Measurements from ENCODE around the gene CDH4. TPM values are rescaled to one million over a fixed set of nuclear protein-coding genes. Genes with fewer than 3 reads are reported as not detected.

Gene CDH4
- total RNA-seq, 1 donor: 8.6 TPM

GRCh38 chr20:61543086-61543485 lies 291.0 kb downstream of the CDH4 start:
- DNase-seq (ENCODE audit: low read depth in 2 of 3, low spot score in 2 of 3): no peak

GRCh38 chr20:61543931-61544745 lies 292.1 kb downstream of the CDH4 start:
- DNase-seq (ENCODE audit: low read depth in 2 of 3, low spot score in 2 of 3): no peak

GRCh38 chr20:61544910-61545889 lies 293.1 kb downstream of the CDH4 start:
- DNase-seq (ENCODE audit: low read depth in 2 of 3, low spot score in 2 of 3): no peak

- DNase-seq (ENCODE audit: low read depth in 2 of 3, low spot score in 2 of 3): no peak
Measured at GRCh38 chr20:61546641-61547040, 294.6 kb downstream of the CDH4 start.

- DNase-seq (ENCODE audit: low read depth in 2 of 3, low spot score in 2 of 3): no peak
Measured at GRCh38 chr20:61548069-61548468, 296.0 kb downstream of the CDH4 start.

- no peak for DNase-seq (ENCODE audit: low read depth in 2 of 3, low spot score in 2 of 3)
Measured at GRCh38 chr20:61549865-61550264, 297.8 kb downstream of the CDH4 start.

GRCh38 chr20:61551401-61551800 lies 299.3 kb downstream of the CDH4 start:
- DNase-seq (ENCODE audit: low read depth in 2 of 3, low spot score in 2 of 3): no peak

GRCh38 chr20:61554617-61555016 lies 302.6 kb downstream of the CDH4 start:
- DNase-seq (ENCODE audit: low read depth in 2 of 3, low spot score in 2 of 3): no peak

- DNase-seq (ENCODE audit: low read depth in 2 of 3, low spot score in 2 of 3): no peak
Measured at GRCh38 chr20:61555566-61555965, 303.5 kb downstream of the CDH4 start.

GRCh38 chr20:61556111-61556510 lies 304.1 kb downstream of the CDH4 start:
- DNase-seq (ENCODE audit: low read depth in 2 of 3, low spot score in 2 of 3): no peak

GRCh38 chr20:61556673-61557072 lies 304.6 kb downstream of the CDH4 start:
- no peak for DNase-seq (ENCODE audit: low read depth in 2 of 3, low spot score in 2 of 3)

- DNase-seq (ENCODE audit: low read depth in 2 of 3, low spot score in 2 of 3): no peak
Measured at GRCh38 chr20:61557621-61558020, 305.6 kb downstream of the CDH4 start.

GRCh38 chr20:61558726-61559125 lies 306.7 kb downstream of the CDH4 start:
- no peak for DNase-seq (ENCODE audit: low read depth in 2 of 3, low spot score in 2 of 3)

- DNase-seq (ENCODE audit: low read depth in 2 of 3, low spot score in 2 of 3): no peak
Measured at GRCh38 chr20:61559706-61560315, 307.8 kb downstream of the CDH4 start.

- no peak for DNase-seq (ENCODE audit: low read depth in 2 of 3, low spot score in 2 of 3)
Measured at GRCh38 chr20:61560361-61560853, 308.3 kb downstream of the CDH4 start.

GRCh38 chr20:61561111-61561830 lies 309.2 kb downstream of the CDH4 start:
- no peak for DNase-seq (ENCODE audit: low read depth in 2 of 3, low spot score in 2 of 3)

- DNase-seq (ENCODE audit: low read depth in 2 of 3, low spot score in 2 of 3): no peak
Measured at GRCh38 chr20:61562491-61562890, 310.4 kb downstream of the CDH4 start.

GRCh38 chr20:61562897-61563504 lies 310.9 kb downstream of the CDH4 start:
- DNase-seq (ENCODE audit: low read depth in 2 of 3, low spot score in 2 of 3): no peak

GRCh38 chr20:61564628-61565027 lies 312.6 kb downstream of the CDH4 start:
- DNase-seq (ENCODE audit: low read depth in 2 of 3, low spot score in 2 of 3): no peak

GRCh38 chr20:61565791-61566190 lies 313.7 kb downstream of the CDH4 start:
- DNase-seq (ENCODE audit: low read depth in 2 of 3, low spot score in 2 of 3): no peak
